ENCODE results near the gene DZIP1L. TPM values are rescaled to one million over a fixed set of nuclear protein-coding genes. Genes with fewer than 3 reads are reported as not detected.

The DZIP1L gene
- total and polyA plus RNA-seq, 2 donors from 2014 or later: 2.9 to 22.3 TPM

- Histone ChIP-seq H3K4me3 (ENCODE audit: low read length in 3 of 3) (peak overlapping the region in 2 of 3 donors; percentile 30 to 64), H3K9me3 (ENCODE audit: control insufficient read depth in 2 of 3, insufficient read depth in 1 of 3, low read length in 3 of 3) (no peaks in the 10 kb centered on the region), H3K27ac (ENCODE audit: low read depth in 2 of 2, low read length in 2 of 2) (peak overlapping the region; percentile 80 to 85), H3K9ac (ENCODE audit: low read length in 3 of 3) (peak overlapping the region in 1 of 3 donors; percentile 82), H3K27me3 (ENCODE audit: control insufficient read depth, insufficient read depth, low read length) (no peaks in the 10 kb centered on the region), H3K4me1 (ENCODE audit: control insufficient read depth in 2 of 3, insufficient read depth in 2 of 3, low read depth in 1 of 3, low read length in 3 of 3) (peaks cover 0 to 24% (median 14%) of the 10 kb centered on the region in 3 donors), H3K36me3 (ENCODE audit: control insufficient read depth in 2 of 3, insufficient read depth in 3 of 3, low read length in 3 of 3) (no peaks in the 10 kb centered on the region)
- TF ChIP-seq CTCF (IDR thresholded peaks at IDR 0.05; ENCODE audit: borderline replicate concordance, extremely low read depth, insufficient read depth): no peak
- DNase-seq (peak; percentile 79 to 94 (median 87)), FAIRE-seq (peak; percentile 72)
- intact Hi-C loops (cut with DNase I): no loop called here
Observed at GRCh38 chr3:138113326-138113725, 2.1 kb downstream of the DZIP1L start.

- H3K4me3 ChIP-seq (ENCODE audit: low read length in 3 of 3): no peak overlapping the region
- TF ChIP-seq CTCF (IDR thresholded peaks at IDR 0.05; ENCODE audit: borderline replicate concordance, extremely low read depth, insufficient read depth): no peak
- H3K9ac ChIP-seq (ENCODE audit: low read length in 3 of 3): no peak overlapping the region
- H3K36me3 ChIP-seq (ENCODE audit: control insufficient read depth in 2 of 3, insufficient read depth in 3 of 3, low read length in 3 of 3): peaks cover 0 to under 1% (median 0%) of the 10 kb centered on the region in 3 donors
- no peak for DNase-seq
- intact Hi-C loops (cut with DNase I): no loop called here
- H3K27me3 ChIP-seq (ENCODE audit: control insufficient read depth, insufficient read depth, low read length): no peaks in the 10 kb centered on the region
- no peaks in the 10 kb centered on the region for H3K9me3 ChIP-seq (ENCODE audit: control insufficient read depth in 2 of 3, insufficient read depth in 1 of 3, low read length in 3 of 3)
- no peak for FAIRE-seq
- no peak overlapping the region for H3K27ac ChIP-seq (ENCODE audit: low read depth in 2 of 2, low read length in 2 of 2)
- H3K4me1 ChIP-seq (ENCODE audit: control insufficient read depth in 2 of 3, insufficient read depth in 2 of 3, low read depth in 1 of 3, low read length in 3 of 3): peaks cover 0 to 24% (median 14%) of the 10 kb centered on the region in 3 donors
Observed at GRCh38 chr3:138112362-138112761, 3.0 kb downstream of the DZIP1L start.

- Histone ChIP-seq H3K36me3 (ENCODE audit: control insufficient read depth in 2 of 3, insufficient read depth in 3 of 3, low read length in 3 of 3) (peaks cover 0 to 12% (median 2%) of the 10 kb centered on the region in 3 donors), H3K27ac (ENCODE audit: low read depth in 2 of 2, low read length in 2 of 2) (no peak overlapping the region), H3K4me3 (ENCODE audit: low read length in 3 of 3) (no peak overlapping the region), H3K27me3 (ENCODE audit: control insufficient read depth, insufficient read depth, low read length) (no peaks in the 10 kb centered on the region), H3K9ac (ENCODE audit: low read length in 3 of 3) (no peak overlapping the region), H3K9me3 (ENCODE audit: control insufficient read depth in 2 of 3, insufficient read depth in 1 of 3, low read length in 3 of 3) (no peaks in the 10 kb centered on the region), H3K4me1 (ENCODE audit: control insufficient read depth in 2 of 3, insufficient read depth in 2 of 3, low read depth in 1 of 3, low read length in 3 of 3) (no peaks in the 10 kb centered on the region)
- intact Hi-C loops (cut with DNase I): no loop called here
- no peak for FAIRE-seq
- DNase-seq: no peak
- TF ChIP-seq CTCF (IDR thresholded peaks at IDR 0.05; ENCODE audit: borderline replicate concordance, extremely low read depth, insufficient read depth): no peak
Observed at GRCh38 chr3:138105598-138105997, 9.8 kb downstream of the DZIP1L start.

- no peak overlapping the region for H3K27ac ChIP-seq (ENCODE audit: low read depth in 2 of 2, low read length in 2 of 2)
- TF ChIP-seq CTCF (IDR thresholded peaks at IDR 0.05; ENCODE audit: borderline replicate concordance, extremely low read depth, insufficient read depth): no peak
- H3K4me3 ChIP-seq (ENCODE audit: low read length in 3 of 3): no peak overlapping the region
- no peaks in the 10 kb centered on the region for H3K27me3 ChIP-seq (ENCODE audit: control insufficient read depth, insufficient read depth, low read length)
- intact Hi-C loops (cut with DNase I): no loop called here
- no peaks in the 10 kb centered on the region for H3K4me1 ChIP-seq (ENCODE audit: control insufficient read depth in 2 of 3, insufficient read depth in 2 of 3, low read depth in 1 of 3, low read length in 3 of 3)
- H3K36me3 ChIP-seq (ENCODE audit: control insufficient read depth in 2 of 3, insufficient read depth in 3 of 3, low read length in 3 of 3): peaks cover 0 to 16% (median 2%) of the 10 kb centered on the region in 3 donors
- FAIRE-seq (no peak), DNase-seq (no peak)
- no peak overlapping the region for H3K9ac ChIP-seq (ENCODE audit: low read length in 3 of 3)
- H3K9me3 ChIP-seq (ENCODE audit: control insufficient read depth in 2 of 3, insufficient read depth in 1 of 3, low read length in 3 of 3): no peaks in the 10 kb centered on the region
Observed at GRCh38 chr3:138103466-138103865, 11.9 kb downstream of the DZIP1L start.
